Type B pancreatic cell (in vitro differentiated cells): ENCODE data around the gene PDE8B. TPM values are rescaled to one million over a fixed set of nuclear protein-coding genes. Genes with fewer than 3 reads are reported as not detected.

Experiments used
- DNase-seq: peaks from one replicate; pipeline ENCODE4 v3.0.0; 2021; ENCODE audit warnings: mixed read lengths; ENCODE audit not compliant: unreplicated experiment; ENCODE audit errors: extremely low spot score
- H3K27ac Mint-ChIP-seq: 2 replicates; pipeline ENCODE4 v1.8.0; 2021; ENCODE audit warnings: mild to moderate bottlenecking, mixed read lengths
- H3K27me3 Mint-ChIP-seq: 2 replicates; pipeline ENCODE4 v1.8.0; 2021; ENCODE audit warnings: mixed read lengths
- H3K36me3 Mint-ChIP-seq: 2 replicates; pipeline ENCODE4 v1.8.0; 2021; ENCODE audit warnings: mixed read lengths
- H3K4me1 Mint-ChIP-seq: one replicate; pipeline ENCODE4 v1.8.0; 2021; ENCODE audit warnings: mixed read lengths; ENCODE audit not compliant: unreplicated experiment
- H3K4me3 Mint-ChIP-seq: 2 replicates; pipeline ENCODE4 v1.8.0; 2021; ENCODE audit warnings: mild to moderate bottlenecking, mixed read lengths
- H3K9me3 Mint-ChIP-seq: 2 replicates; pipeline ENCODE4 v1.8.0; 2021; ENCODE audit warnings: mixed read lengths
- CTCF ChIP-seq: fragments of 200-600 bp; sonication (generic); conservative IDR thresholded peaks from 2 replicates; pipeline ENCODE4 v1.5.0; 2021; ENCODE audit warnings: antibody characterized with exemption, mild to moderate bottlenecking
- total RNA-seq: library from RNA; stranded (reverse); gene quantifications from 2 replicates; pipeline ENCODE4 v1.2.1, GENCODE V29; 2021; ENCODE audit warnings: low replicate concordance

The PDE8B gene
- total RNA-seq, 1 donor from 2014 or later = 16.7 TPM

GRCh38 chr5:77224672-77225355 lies 14.3 kb downstream of the PDE8B start:
- DNase-seq = no peak
- Mint-ChIP-seq H3K9me3 (no peaks in the 10 kb centered on the region), H3K27ac (no peak overlapping the region), H3K4me1 (no peaks in the 10 kb centered on the region), H3K4me3 (no peak overlapping the region), H3K36me3 (no peaks in the 10 kb centered on the region), H3K27me3 (peaks cover 4% of the 10 kb centered on the region)
- TF ChIP-seq CTCF = no peak

GRCh38 chr5:77225531-77225930 lies 15.1 kb downstream of the PDE8B start:
- Mint-ChIP-seq H3K27me3 (peaks cover 2% of the 10 kb centered on the region), H3K27ac (no peak overlapping the region), H3K36me3 (no peaks in the 10 kb centered on the region), H3K4me3 (no peak overlapping the region), H3K9me3 (no peaks in the 10 kb centered on the region), H3K4me1 (no peaks in the 10 kb centered on the region)
- no peak for TF ChIP-seq CTCF
- no peak for DNase-seq

GRCh38 chr5:77229887-77230286 lies 19.4 kb downstream of the PDE8B start:
- Mint-ChIP-seq H3K36me3 (no peaks in the 10 kb centered on the region), H3K4me3 (no peak overlapping the region), H3K9me3 (no peaks in the 10 kb centered on the region), H3K4me1 (no peaks in the 10 kb centered on the region), H3K27me3 (no peaks in the 10 kb centered on the region), H3K27ac (no peak overlapping the region)
- DNase-seq = no peak
- no peak for TF ChIP-seq CTCF

- Mint-ChIP-seq H3K36me3 (no peaks in the 10 kb centered on the region), H3K9me3 (no peaks in the 10 kb centered on the region), H3K27me3 (no peaks in the 10 kb centered on the region), H3K27ac (no peak overlapping the region), H3K4me1 (no peaks in the 10 kb centered on the region), H3K4me3 (no peak overlapping the region)
- TF ChIP-seq CTCF = peak; percentile 49
- DNase-seq = no peak
These were observed 20.4 kb downstream of the PDE8B start for GRCh38 chr5:77230727-77231470.

- H3K36me3 Mint-ChIP-seq = no peaks in the 10 kb centered on the region
- H3K4me1 Mint-ChIP-seq = no peaks in the 10 kb centered on the region
- no peaks in the 10 kb centered on the region for H3K27me3 Mint-ChIP-seq
- no peak overlapping the region for H3K27ac Mint-ChIP-seq
- no peaks in the 10 kb centered on the region for H3K9me3 Mint-ChIP-seq
- no peak overlapping the region for H3K4me3 Mint-ChIP-seq
- TF ChIP-seq CTCF = no peak
- no peak for DNase-seq
These were observed 21.1 kb downstream of the PDE8B start for GRCh38 chr5:77231471-77232138.
